HL-60 (cell line): Measurements from ENCODE around the gene TMEM117.

Experiments
- DNase-seq, 2 experiments: peaks; one replicate each; pipeline ENCODE4 v3.0.0-alpha.2; 2010 to 2020; ENCODE audit warnings: low read depth in 1 of 2, low spot score in 1 of 2
- H3K27ac ChIP-seq: fragments of 250-450 bp; sonication (Bioruptor Pico); replicated peaks from 2 replicates; pipeline ENCODE4 v1.5.1; 2020; ENCODE audit warnings: mild to moderate bottlenecking, moderate library complexity
- H3K27me3 ChIP-seq: fragments of 250-450 bp; sonication (Bioruptor Pico); 2 replicates; pipeline ENCODE4 v1.5.1; 2021; ENCODE audit warnings: mild to moderate bottlenecking, moderate library complexity; ENCODE audit not compliant: insufficient read depth, poor library complexity, severe bottlenecking
- H3K4me3 ChIP-seq: replicated peaks from 2 replicates; pipeline ENCODE4 v1.5.1; 2011; ENCODE audit warnings: mild to moderate bottlenecking, control low read depth, low read length; ENCODE audit not compliant: insufficient read depth
- CTCF ChIP-seq: IDR thresholded peaks from one replicate; pipeline ENCODE4 v1.5.1; 2011; ENCODE audit warnings: low read length, control low read depth, inconsistent platforms; ENCODE audit not compliant: insufficient read depth
- GABPA ChIP-seq: IDR thresholded peaks from 2 replicates; pipeline ENCODE4 v1.6.1; 2012; ENCODE audit warnings: low read depth
- POLR2AphosphoS5 ChIP-seq: IDR thresholded peaks from 2 replicates; pipeline ENCODE4 v1.6.1; 2012; ENCODE audit warnings: low read depth
- REST ChIP-seq: IDR thresholded peaks from 2 replicates; pipeline ENCODE4 v1.6.1; 2012; ENCODE audit warnings: low read depth; ENCODE audit not compliant: insufficient replicate concordance
- SPI1 ChIP-seq: IDR thresholded peaks from 2 replicates; pipeline ENCODE4 v1.6.1; 2012; ENCODE audit warnings: low read depth, mild to moderate bottlenecking, borderline replicate concordance

Gene TMEM117

GRCh38 chr12:44143175-44143574 lies 307.3 kb downstream of the TMEM117 start:
- DNase-seq, result no peak
- no peak overlapping the region for H3K4me3 ChIP-seq
- TF ChIP-seq CTCF (no peak), REST (no peak), POLR2AphosphoS5 (no peak), SPI1 (no peak), GABPA (no peak)
- H3K27me3 ChIP-seq, result no peaks in the 10 kb centered on the region
- no peak overlapping the region for H3K27ac ChIP-seq

- no peak for TF ChIP-seq CTCF
- no peak for TF ChIP-seq SPI1
- TF ChIP-seq REST, result no peak
- no peak for TF ChIP-seq POLR2AphosphoS5
- no peak for TF ChIP-seq GABPA
- no peak overlapping the region for H3K4me3 ChIP-seq
- H3K27me3 ChIP-seq, result no peaks in the 10 kb centered on the region
- DNase-seq, result no peak
- no peak overlapping the region for H3K27ac ChIP-seq
Measured at GRCh38 chr12:44148936-44149335, 313.1 kb downstream of the TMEM117 start.

- DNase-seq, result no peak
- Histone ChIP-seq H3K4me3 (no peak overlapping the region), H3K27me3 (no peaks in the 10 kb centered on the region), H3K27ac (no peak overlapping the region)
- TF ChIP-seq GABPA (no peak), REST (no peak), SPI1 (no peak), POLR2AphosphoS5 (no peak), CTCF (no peak)
Measured at GRCh38 chr12:44154128-44154527, 318.2 kb downstream of the TMEM117 start.
